Measurements from ENCODE around the gene CDK14. TPM values are rescaled to one million over a fixed set of nuclear protein-coding genes. Genes with fewer than 3 reads are reported as not detected.

CDK14 gene
- total and polyA plus RNA-seq, 10 of the 15 experiments (the other 5 are each of a cell fraction or from before 2014, with no cell fraction given), result 6.5 to 61.3 (median 24.2) TPM

DNA sequence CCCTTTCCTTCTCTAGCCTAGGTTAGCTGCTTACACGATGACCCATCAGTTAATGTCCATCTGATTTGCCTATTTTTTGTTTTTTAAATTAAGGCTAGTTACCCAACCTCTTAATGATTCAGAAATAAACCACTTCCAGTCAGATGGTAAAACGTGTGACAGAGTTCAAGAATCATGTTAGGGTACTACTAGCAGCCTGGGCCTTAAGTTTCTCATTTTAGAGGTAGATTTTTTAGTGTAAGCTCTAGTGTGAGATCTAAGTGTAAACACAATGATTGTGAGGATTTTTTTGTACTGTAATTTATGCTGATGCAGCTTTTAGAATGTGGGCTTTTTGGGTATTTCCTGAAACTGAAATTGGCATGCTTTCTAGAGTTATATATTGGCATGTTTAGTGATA, 130.0 kb downstream of the CDK14 start:
- in situ Hi-C loops (cut with MboI), result no loop called here
- DNase-seq (ENCODE audit: low read depth, low spot score) (no peak), FAIRE-seq (peak; percentile 62), ATAC-seq (peak; percentile 63)
- Histone ChIP-seq H2AFZ (ENCODE audit: control insufficient read depth, low read depth, low read length) (peak overlapping the region; percentile 40), H3K4me1 (ENCODE audit: control insufficient read depth, insufficient read depth, low read length) (peaks cover 10% of the 10 kb centered on the region), H3K9ac (ENCODE audit: control insufficient read depth, insufficient read depth, low read length) (peak overlapping the region; percentile 48; the same call in 1 of the 2 replicates), H3K36me3 (ENCODE audit: control insufficient read depth in 2 of 2, insufficient read depth in 2 of 2, low read length in 1 of 2) (no peaks in the 10 kb centered on the region), H3K79me2 (ENCODE audit: control insufficient read depth, insufficient read depth, low read length) (peaks cover 18% of the 10 kb centered on the region), H3K4me3 (no peak overlapping the region; the same call in 1 of the 2 replicates), H3K27me3 (replicated peaks in 1 of 2; ENCODE audit: control insufficient read depth in 2 of 2, insufficient read depth in 2 of 2, low read length in 1 of 2) (no peaks in the 10 kb centered on the region), H4K20me1 (ENCODE audit: control insufficient read depth, insufficient read depth) (no peaks in the 10 kb centered on the region), H3K4me2 (ENCODE audit: control insufficient read depth, insufficient read depth) (peak overlapping the region; percentile 56), H3K9me3 (replicated peaks; ENCODE audit: control insufficient read depth, insufficient read depth, low read length) (peaks cover 11% of the 10 kb centered on the region), H3K27ac (ENCODE audit: control insufficient read depth, insufficient read depth) (peak overlapping the region; percentile 47; the same call in 1 of the 2 replicates)
- no TSS peak for BruUV-seq (replicated peaks)
- no peak for TF ChIP-seq SREBF2 (IDR thresholded peaks at IDR 0.05; ENCODE audit: low read length)
- TF ChIP-seq NR2C1 (IDR thresholded peaks at IDR 0.05), result no peak
- peak; percentile 14; the same call in 1 of the 2 replicates for TF ChIP-seq RUNX3 (IDR thresholded peaks at IDR 0.05; ENCODE audit: low read length)
- TF ChIP-seq RB1 (IDR thresholded peaks at IDR 0.05; ENCODE audit: borderline replicate concordance), result no peak
- no peak for TF ChIP-seq SUZ12 (IDR thresholded peaks at IDR 0.05; ENCODE audit: unreplicated experiment)
- TF ChIP-seq, protein P1, sequence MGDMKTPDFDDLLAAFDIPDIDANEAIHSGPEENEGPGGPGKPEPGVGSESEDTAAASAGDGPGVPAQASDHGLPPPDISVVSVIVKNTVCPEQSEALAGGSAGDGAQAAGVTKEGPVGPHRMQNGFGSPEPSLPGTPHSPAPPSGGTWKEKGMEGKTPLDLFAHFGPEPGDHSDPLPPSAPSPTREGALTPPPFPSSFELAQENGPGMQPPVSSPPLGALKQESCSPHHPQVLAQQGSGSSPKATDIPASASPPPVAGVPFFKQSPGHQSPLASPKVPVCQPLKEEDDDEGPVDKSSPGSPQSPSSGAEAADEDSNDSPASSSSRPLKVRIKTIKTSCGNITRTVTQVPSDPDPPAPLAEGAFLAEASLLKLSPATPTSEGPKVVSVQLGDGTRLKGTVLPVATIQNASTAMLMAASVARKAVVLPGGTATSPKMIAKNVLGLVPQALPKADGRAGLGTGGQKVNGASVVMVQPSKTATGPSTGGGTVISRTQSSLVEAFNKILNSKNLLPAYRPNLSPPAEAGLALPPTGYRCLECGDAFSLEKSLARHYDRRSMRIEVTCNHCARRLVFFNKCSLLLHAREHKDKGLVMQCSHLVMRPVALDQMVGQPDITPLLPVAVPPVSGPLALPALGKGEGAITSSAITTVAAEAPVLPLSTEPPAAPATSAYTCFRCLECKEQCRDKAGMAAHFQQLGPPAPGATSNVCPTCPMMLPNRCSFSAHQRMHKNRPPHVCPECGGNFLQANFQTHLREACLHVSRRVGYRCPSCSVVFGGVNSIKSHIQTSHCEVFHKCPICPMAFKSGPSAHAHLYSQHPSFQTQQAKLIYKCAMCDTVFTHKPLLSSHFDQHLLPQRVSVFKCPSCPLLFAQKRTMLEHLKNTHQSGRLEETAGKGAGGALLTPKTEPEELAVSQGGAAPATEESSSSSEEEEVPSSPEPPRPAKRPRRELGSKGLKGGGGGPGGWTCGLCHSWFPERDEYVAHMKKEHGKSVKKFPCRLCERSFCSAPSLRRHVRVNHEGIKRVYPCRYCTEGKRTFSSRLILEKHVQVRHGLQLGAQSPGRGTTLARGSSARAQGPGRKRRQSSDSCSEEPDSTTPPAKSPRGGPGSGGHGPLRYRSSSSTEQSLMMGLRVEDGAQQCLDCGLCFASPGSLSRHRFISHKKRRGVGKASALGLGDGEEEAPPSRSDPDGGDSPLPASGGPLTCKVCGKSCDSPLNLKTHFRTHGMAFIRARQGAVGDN (IDR thresholded peaks at IDR 0.05), result peak; percentile 48; the same call in 1 of the 2 replicates
- no peak for TF ChIP-seq ZNF274 (IDR thresholded peaks at IDR 0.05; ENCODE audit: insufficient read depth, insufficient read length)
- TF ChIP-seq MTA3 (IDR thresholded peaks at IDR 0.05; ENCODE audit: borderline replicate concordance, low read length), result no peak
- no peak for TF ChIP-seq HDAC6 (IDR thresholded peaks at IDR 0.05; ENCODE audit: unreplicated experiment)
- TF ChIP-seq, protein P2, sequence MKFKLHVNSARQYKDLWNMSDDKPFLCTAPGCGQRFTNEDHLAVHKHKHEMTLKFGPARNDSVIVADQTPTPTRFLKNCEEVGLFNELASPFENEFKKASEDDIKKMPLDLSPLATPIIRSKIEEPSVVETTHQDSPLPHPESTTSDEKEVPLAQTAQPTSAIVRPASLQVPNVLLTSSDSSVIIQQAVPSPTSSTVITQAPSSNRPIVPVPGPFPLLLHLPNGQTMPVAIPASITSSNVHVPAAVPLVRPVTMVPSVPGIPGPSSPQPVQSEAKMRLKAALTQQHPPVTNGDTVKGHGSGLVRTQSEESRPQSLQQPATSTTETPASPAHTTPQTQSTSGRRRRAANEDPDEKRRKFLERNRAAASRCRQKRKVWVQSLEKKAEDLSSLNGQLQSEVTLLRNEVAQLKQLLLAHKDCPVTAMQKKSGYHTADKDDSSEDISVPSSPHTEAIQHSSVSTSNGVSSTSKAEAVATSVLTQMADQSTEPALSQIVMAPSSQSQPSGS (IDR thresholded peaks at IDR 0.05; ENCODE audit: low read length), result no peak
- CTCF ChIA-PET, result interaction anchor here (0.9 to 4.4 kb wide), 8 partner anchors 9 to 364 kb away, joined by 3 to 60 read pairs (median 4); no protein-coding TSS in a partner anchor
- SMC1A ChIA-PET (ENCODE audit: uncharacterized antibody, unreplicated experiment), result interaction anchor here (0.7 to 10.5 kb wide), 9 partner anchors 10 to 271 kb away, joined by 3 to 181 read pairs (median 4); no protein-coding TSS in a partner anchor
- WGBS (ENCODE audit: insufficient coverage, insufficient replicate concordance, low lambda C conversion rate, missing lambda C conversion rate), result 3% methylated on average over 2 of the region's 2 CpGs
- RAD21 ChIA-PET (ENCODE audit: unreplicated experiment), result interaction anchor here (0.8 to 3.6 kb wide), 10 partner anchors 9 to 308 kb away, joined by 3 to 41 read pairs (median 5); no protein-coding TSS in a partner anchor
- intact Hi-C loops (cut with micrococcal nuclease; ENCODE audit: unreplicated experiment), result loop anchor here (5.0 kb wide), 1 partner anchor 91 kb away; no protein-coding TSS in a partner anchor
- POLR2A ChIA-PET, result interaction anchor here (1.2 to 3.2 kb wide), 3 partner anchors 10 to 17 kb away, joined by 4 to 25 read pairs (median 7); no protein-coding TSS in a partner anchor

Data from GM12878 (cell line).